ENCODE data around the gene JMJD8.

The JMJD8 gene, protein sequence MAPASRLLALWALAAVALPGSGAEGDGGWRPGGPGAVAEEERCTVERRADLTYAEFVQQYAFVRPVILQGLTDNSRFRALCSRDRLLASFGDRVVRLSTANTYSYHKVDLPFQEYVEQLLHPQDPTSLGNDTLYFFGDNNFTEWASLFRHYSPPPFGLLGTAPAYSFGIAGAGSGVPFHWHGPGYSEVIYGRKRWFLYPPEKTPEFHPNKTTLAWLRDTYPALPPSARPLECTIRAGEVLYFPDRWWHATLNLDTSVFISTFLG

GRCh38 chr16:684071-684794 is at the start of gene JMJD8:
JMJD8 (minus strand) TSS chr16:684334; CDS start chr16:684319, 15 bp downstream.
- DNase-seq = peak; percentile 98

DNA sequence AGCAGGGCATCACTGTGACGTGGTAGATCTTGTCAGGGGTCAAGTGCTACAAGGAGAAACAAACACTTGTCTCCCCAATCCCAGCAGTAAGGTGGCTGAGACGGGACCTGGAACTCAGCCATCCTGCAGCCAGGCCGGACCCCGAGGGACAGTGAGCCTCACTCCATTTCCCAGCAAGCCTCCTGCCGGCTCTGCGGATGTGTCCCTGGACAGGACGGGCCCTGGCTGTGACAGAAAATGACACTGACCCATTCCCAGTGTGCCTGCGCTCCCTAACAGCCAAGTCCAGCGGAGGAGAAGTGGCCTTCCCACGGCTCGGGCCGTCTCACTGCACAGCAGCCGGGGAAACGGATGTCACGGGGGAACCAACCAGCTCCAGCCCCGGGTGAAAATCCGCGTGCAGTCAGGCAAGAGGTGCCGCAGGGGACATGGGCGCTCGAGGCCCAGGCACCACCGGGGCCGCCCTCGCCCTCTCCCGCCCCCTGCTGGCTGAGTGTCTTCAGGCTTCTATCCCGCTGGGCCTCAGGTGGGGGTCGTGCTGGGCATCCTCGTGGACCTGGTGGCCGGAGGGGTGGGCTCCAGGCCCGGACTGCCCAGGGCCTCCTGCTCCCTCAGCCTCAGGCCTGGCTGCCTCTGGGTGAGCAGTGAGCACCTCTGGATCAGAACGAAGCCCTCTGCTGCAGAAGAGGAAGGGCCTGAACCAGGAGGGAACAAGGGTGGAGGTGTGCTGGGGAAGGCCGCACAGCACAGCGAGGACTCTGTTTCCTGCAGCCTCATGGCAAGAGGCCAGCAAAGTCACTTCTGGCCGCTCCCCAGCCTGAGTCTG is 49.5 kb upstream of the JMJD8 start:
- no peak for DNase-seq

GRCh38 chr16:732936-733335 is 48.8 kb upstream of the JMJD8 start:
- DNase-seq = no peak

- no peak for DNase-seq
Observed at GRCh38 chr16:732332-732731, 48.2 kb upstream of the JMJD8 start.

GRCh38 chr16:730666-731509 is 46.8 kb upstream of the JMJD8 start:
- no peak for DNase-seq

DNA sequence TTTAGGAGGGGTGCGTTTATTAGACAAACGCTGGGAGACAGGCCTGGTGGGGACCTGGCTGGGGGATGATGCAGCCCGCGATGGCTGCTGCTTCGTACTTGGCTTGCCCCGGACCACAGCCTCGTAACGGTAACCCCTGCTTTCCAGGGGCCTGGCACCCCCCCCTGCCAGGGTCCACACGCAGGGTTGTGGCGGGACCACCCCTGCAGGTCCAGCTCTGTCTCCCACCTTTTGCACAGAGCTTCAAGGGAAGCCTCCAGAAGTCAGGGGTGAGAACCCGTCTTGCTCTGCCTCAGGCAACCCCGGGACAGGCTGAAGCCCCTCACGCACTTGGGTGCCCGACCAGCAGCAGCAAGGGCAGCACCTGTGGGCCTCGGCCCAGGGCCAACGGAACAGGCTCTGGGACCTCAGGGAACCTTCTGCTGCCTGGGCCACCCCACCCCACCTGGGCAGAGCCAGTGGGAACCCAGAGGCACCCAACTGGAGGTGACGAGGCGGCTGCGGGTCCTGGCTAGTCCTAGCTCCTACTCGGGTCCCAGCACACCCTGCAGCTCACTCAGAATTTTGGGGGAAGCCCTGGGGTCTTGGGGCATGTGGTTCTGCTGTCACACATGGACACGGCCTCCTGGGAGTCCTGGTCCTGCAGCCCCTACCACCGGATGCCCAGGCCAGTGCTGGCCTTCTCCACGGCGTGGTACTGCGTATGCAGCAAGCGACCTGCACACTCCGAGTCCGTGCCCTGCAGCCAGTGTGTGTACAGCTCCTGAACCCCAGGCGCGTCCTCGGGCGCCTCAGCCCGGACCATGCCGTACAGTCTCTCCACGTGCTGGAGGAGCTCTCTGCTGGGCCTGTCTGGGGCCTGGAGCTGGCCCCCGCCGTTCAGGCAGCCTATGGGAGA is 45.9 kb upstream of the JMJD8 start:
- no peak for DNase-seq

- DNase-seq = no peak
Observed at GRCh38 chr16:728890-729744, 45.0 kb upstream of the JMJD8 start.

- peak; percentile 56 for DNase-seq
Observed at GRCh38 chr16:728131-728889, 44.2 kb upstream of the JMJD8 start.

- DNase-seq = no peak
Observed at GRCh38 chr16:727291-727977, 43.3 kb upstream of the JMJD8 start.

DNA sequence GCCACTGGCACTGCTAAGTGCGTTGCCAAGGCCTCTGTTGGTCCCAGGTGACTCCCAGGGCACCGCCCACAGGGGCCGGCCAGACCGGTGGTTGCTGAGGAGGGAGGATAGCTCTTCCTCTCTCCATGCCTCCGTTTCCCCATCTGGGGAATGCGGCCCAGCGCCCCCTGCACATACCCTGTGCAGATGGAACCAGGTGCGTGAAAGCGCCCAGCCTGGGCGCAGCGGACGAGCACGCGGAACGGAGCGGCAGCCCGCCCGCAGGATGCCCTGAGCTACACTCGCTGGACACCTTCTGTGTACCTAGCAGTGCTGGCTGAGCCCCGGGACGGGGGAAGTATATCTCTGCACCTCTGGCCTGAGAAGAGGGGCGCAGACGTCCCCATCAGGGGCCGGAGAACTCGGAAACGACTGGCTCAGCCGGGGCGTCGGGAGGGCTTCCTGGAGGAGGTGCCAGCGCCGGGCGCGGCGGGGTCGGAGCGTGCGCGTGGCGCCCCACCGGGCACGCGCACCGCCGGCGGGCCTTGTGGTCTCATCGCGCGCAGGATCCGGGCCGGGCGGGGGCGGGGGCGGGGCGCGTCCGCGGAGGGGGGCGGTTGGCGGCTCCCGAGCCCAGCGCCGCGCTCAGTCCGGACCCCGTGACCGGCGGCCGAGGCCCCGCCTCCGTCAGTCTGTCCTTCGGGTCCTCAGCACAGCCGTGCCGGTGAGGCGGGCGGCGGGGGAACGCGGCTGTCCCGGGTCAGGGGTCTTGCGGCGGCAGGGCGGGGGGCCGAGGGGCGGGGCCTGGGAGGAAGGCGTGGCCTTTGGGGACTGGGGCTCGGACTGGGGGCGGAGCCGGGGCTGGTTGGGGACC is 42.5 kb upstream of the JMJD8 start, which contains the start of the genes CCDC78 and HAGHL:
TSS of gene CCDC78 (minus strand) at position 6 of the 853 bp plus-strand sequence. CDS start 76 bp downstream, outside the sequence.
TSS of gene HAGHL (plus strand) at position 669 of the 853 bp plus-strand sequence. CDS start 404 bp downstream, outside the sequence.
- peak; percentile 43 for DNase-seq

DNA sequence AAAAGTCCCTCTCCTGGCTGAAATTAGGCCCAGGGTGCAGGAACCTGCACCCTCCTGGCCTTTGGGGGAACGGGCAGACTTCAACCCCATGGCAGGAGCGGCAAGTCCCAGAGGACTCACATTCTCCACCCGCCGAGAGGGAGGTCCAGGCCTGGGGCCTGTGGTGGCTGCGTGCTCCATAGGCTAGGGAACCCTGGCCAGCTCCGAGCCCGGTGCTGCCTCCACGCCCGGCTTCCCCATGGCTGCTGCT is 42.0 kb upstream of the JMJD8 start:
- DNase-seq = no peak

DNA sequence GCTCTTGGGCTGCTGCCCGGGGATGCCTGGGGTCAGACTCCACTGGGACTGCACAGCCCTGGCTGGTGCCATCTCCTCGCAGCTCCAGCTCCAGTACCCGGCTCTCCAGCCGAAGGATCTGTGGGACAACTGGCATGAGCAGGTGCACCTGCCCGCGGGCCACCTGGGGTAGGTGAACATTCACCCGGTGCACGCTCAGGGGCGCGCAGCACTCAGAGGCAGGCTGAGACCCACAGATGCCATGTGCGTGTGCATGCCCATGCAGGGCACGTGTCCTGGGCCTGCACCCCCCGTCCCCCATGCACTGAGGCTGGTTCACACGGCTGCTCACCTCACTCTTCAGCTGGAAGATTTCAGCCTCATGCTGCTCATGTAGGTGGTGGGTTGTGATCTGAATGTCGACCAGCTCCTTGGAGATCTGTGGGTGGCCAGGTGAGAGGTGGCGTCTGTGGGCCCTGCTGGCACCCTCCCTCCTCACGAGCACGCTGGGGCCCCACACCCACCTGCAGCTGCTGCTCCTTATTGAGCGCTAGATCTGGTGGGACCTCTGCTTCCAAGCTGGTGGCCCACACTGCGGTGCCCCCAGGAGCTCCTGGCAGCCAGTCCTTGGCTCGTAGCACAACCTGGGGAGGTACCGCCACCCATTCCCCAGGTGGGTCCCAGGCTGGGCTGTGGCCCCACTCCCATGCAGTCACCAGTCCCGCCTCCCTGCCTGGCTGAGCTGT is 41.5 kb upstream of the JMJD8 start:
- no peak for DNase-seq

DNA sequence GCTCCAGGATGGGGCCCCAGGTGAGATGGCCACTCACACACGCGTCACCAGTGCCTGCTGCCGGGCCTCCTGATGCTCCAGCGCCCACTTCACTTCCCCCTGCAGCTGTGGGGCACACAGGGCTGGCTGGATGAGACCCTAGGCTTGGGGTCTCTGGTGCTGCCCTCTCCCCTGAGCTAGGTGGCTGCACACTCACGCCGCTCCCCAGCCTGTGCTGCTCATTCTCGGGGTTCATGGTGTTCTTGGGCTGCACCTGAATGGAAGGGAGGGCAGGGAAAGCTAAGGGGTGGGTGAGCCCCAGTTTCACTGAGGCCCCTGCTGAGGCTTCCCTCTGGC is 40.9 kb upstream of the JMJD8 start:
- no peak for DNase-seq

DNA sequence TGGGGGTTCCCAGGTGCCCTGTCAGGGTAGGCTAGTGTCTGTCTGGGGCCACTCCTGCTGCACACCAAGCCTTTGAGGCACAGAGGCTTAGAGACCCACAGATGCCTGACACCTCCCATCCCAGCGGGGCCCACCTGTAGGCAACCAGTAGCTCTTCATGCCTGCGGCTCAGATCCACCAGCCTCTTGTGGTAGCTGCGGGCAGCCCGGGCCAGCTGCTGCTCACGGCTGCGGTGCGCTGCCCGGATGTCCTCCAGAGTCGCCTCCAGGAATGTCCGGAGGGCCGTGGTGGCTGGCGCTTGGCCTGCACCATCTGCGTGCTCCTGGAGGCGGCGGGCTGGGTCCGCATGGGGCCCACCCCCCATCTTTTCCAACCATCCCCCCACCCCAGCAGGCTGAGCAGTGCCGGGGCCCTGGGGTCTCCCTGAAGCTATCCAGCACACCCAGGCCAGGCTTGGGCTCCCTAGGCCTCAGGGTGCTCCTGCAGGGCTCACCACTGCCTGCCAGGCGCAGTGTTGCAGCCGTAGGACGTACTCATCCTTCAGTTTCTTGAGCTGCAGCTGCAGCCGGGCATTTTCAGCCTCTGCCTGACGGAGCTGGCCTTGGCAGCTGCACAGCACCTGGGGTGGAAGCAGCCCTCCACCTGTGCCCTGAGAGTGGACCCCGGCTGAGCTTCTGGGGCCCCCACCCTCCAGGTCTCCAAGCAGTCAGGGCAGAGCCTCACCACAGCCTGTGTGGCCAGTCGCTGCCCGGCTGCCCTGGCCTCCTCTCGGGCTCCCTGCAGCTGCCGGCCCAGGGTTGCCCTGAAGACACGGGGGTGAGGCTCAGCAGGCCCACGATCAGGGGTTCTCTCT is 40.3 kb upstream of the JMJD8 start:
- DNase-seq = no peak

DNA sequence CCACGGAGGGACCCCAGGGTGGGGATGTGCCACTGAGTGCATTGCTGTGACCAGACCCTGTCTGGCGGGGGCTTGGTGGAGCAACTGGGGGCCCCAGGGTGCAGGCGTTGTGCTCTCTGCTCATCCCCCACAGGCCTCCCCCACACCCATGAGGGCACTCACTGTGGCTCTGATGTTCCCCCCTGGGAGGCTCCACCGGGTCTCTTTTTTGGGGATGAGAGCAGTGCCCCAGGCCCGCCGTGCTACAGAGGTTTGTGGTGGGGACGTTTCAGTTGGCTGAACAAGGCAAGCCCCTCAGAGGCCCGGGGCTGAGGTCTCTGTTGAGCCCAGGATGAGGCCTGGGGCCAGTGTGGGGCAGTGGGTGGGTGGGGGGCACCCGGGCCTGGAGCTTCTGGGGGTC is 39.6 kb upstream of the JMJD8 start:
- DNase-seq = no peak

GRCh38 chr16:722835-723633 is 38.9 kb upstream of the JMJD8 start:
- no peak for DNase-seq

All from suppressor macrophage treated with lipopolysaccharide for 4 hours (primary cell).